ENCODE data around the gene TCF25. TPM values are rescaled to one million over a fixed set of nuclear protein-coding genes. Genes with fewer than 3 reads are reported as not detected.

TCF25 gene
- polyA plus RNA-seq, 1 experiment: 156 TPM

GRCh38 chr16:89844739-89845339 is 28.6 kb upstream of the TCF25 start:
- Histone ChIP-seq H3K4me3 (ENCODE audit: low read depth, low read length) (no peak overlapping the region), H3K27me3 (ENCODE audit: control insufficient read depth, insufficient read depth, low read length) (no peaks in the 10 kb centered on the region), H3K27ac (ENCODE audit: low read depth, low read length) (no peak overlapping the region), H3K9me3 (ENCODE audit: control insufficient read depth, insufficient read depth, low read length) (no peaks in the 10 kb centered on the region; the same call in 1 of the 2 replicates)
- ChIA-PET POLR2A (no interaction called here), CTCF (interaction anchor here (1.2 kb wide), 2 partner anchors 9 to 16 kb away, joined by 3 read pairs; no protein-coding TSS in a partner anchor)
- TF ChIP-seq CTCF (IDR thresholded peaks at IDR 0.05; ENCODE audit: low read depth, low read length): no peak
- DNase-seq (ENCODE audit: low read depth, low spot score): no peak

- ChIA-PET CTCF (interaction anchor here (1.2 kb wide), 2 partner anchors 8 to 15 kb away, joined by 3 read pairs; no protein-coding TSS in a partner anchor), POLR2A (no interaction called here)
- DNase-seq (ENCODE audit: low read depth, low spot score): no peak
- no peak for TF ChIP-seq CTCF (IDR thresholded peaks at IDR 0.05; ENCODE audit: low read depth, low read length)
- Histone ChIP-seq H3K9me3 (ENCODE audit: control insufficient read depth, insufficient read depth, low read length) (no peaks in the 10 kb centered on the region; the same call in 1 of the 2 replicates), H3K4me3 (ENCODE audit: low read depth, low read length) (no peak overlapping the region), H3K27ac (ENCODE audit: low read depth, low read length) (no peak overlapping the region), H3K27me3 (ENCODE audit: control insufficient read depth, insufficient read depth, low read length) (no peaks in the 10 kb centered on the region)
Measured at GRCh38 chr16:89845417-89845816, 28.0 kb upstream of the TCF25 start.

GRCh38 chr16:89847051-89847939 is 26.1 kb upstream of the TCF25 start:
- DNase-seq (ENCODE audit: low read depth, low spot score): no peak
- Histone ChIP-seq H3K27ac (ENCODE audit: low read depth, low read length) (no peak overlapping the region), H3K4me3 (ENCODE audit: low read depth, low read length) (no peak overlapping the region), H3K9me3 (ENCODE audit: control insufficient read depth, insufficient read depth, low read length) (no peaks in the 10 kb centered on the region; the same call in 1 of the 2 replicates), H3K27me3 (ENCODE audit: control insufficient read depth, insufficient read depth, low read length) (no peaks in the 10 kb centered on the region)
- TF ChIP-seq CTCF (IDR thresholded peaks at IDR 0.05; ENCODE audit: low read depth, low read length): no peak
- ChIA-PET POLR2A (no interaction called here), CTCF (no interaction called here)

- ChIA-PET POLR2A (no interaction called here), CTCF (no interaction called here)
- Histone ChIP-seq H3K4me3 (ENCODE audit: low read depth, low read length) (no peak overlapping the region), H3K9me3 (ENCODE audit: control insufficient read depth, insufficient read depth, low read length) (no peaks in the 10 kb centered on the region; the same call in 1 of the 2 replicates), H3K27ac (ENCODE audit: low read depth, low read length) (no peak overlapping the region), H3K27me3 (ENCODE audit: control insufficient read depth, insufficient read depth, low read length) (no peaks in the 10 kb centered on the region)
- no peak for DNase-seq (ENCODE audit: low read depth, low spot score)
- no peak for TF ChIP-seq CTCF (IDR thresholded peaks at IDR 0.05; ENCODE audit: low read depth, low read length)
Measured at GRCh38 chr16:89847940-89848297, 25.5 kb upstream of the TCF25 start.

GRCh38 chr16:89848974-89849373 is 24.4 kb upstream of the TCF25 start:
- POLR2A ChIA-PET: no interaction called here
- no peak for TF ChIP-seq CTCF (IDR thresholded peaks at IDR 0.05; ENCODE audit: low read depth, low read length)
- no peak for DNase-seq (ENCODE audit: low read depth, low spot score)
- Histone ChIP-seq H3K27ac (ENCODE audit: low read depth, low read length) (no peak overlapping the region), H3K9me3 (ENCODE audit: control insufficient read depth, insufficient read depth, low read length) (no peaks in the 10 kb centered on the region; the same call in 1 of the 2 replicates), H3K27me3 (ENCODE audit: control insufficient read depth, insufficient read depth, low read length) (no peaks in the 10 kb centered on the region), H3K4me3 (ENCODE audit: low read depth, low read length) (no peak overlapping the region)
- CTCF ChIA-PET: no interaction called here
